HepG2 (cell line): Measurements from ENCODE around the gene DRC3. TPM values are rescaled to one million over a fixed set of nuclear protein-coding genes. Genes with fewer than 3 reads are reported as not detected.
A peak's percentile ranks its signal among the peaks of the same experiment; 100 is the strongest.

Source experiments
- ARNTL ChIP-seq: sonication (generic); formaldehyde crosslinking; IDR thresholded peaks from 2 replicates; pipeline ENCODE4 v1.4.0; 2020; ENCODE audit warnings: mild to moderate bottlenecking, missing genetic modification reagents
- HNRNPK ChIP-seq: fragments of 200-400 bp; formaldehyde crosslinking; IDR thresholded peaks from 2 replicates; pipeline ENCODE4 v1.6.1; 2018; ENCODE audit warnings: low read length, low read depth, moderate library complexity, mild to moderate bottlenecking; ENCODE audit not compliant: poor library complexity, severe bottlenecking
- KDM4B ChIP-seq: sonication (generic); formaldehyde crosslinking; IDR thresholded peaks from 2 replicates; pipeline ENCODE4 v1.4.0; 2020; ENCODE audit warnings: missing genetic modification reagents
- MAF1 ChIP-seq: sonication (generic); formaldehyde crosslinking; IDR thresholded peaks from 2 replicates; pipeline ENCODE4 v1.5.0; 2020; ENCODE audit warnings: missing genetic modification reagents, borderline replicate concordance
- MTF1 ChIP-seq: sonication (generic); formaldehyde crosslinking; IDR thresholded peaks from 2 replicates; pipeline ENCODE4 v1.5.0; 2020; ENCODE audit warnings: missing genetic modification reagents
- MZF1 ChIP-seq: sonication (generic); formaldehyde crosslinking; IDR thresholded peaks from 2 replicates; pipeline ENCODE4 v1.8.1; 2023; ENCODE audit warnings: mild to moderate bottlenecking, missing genetic modification reagents, borderline replicate concordance
- PHF21A ChIP-seq: sonication (generic); formaldehyde crosslinking; IDR thresholded peaks from 2 replicates; pipeline ENCODE4 v1.5.0; 2020; ENCODE audit warnings: mild to moderate bottlenecking, missing genetic modification reagents
- PPARG ChIP-seq: conservative IDR thresholded peaks from 2 replicates; pipeline ENCODE4 v1.6.1; 2016; ENCODE audit warnings: missing biosample characterization, missing genetic modification reagents
- TRIM24 ChIP-seq: sonication (generic); formaldehyde crosslinking; IDR thresholded peaks from 2 replicates; pipeline ENCODE4 v1.8.0; 2022; ENCODE audit warnings: mild to moderate bottlenecking, missing genetic modification reagents
- TSC22D2 ChIP-seq: sonication (generic); formaldehyde crosslinking; IDR thresholded peaks from 2 replicates; pipeline ENCODE4 v1.5.1; 2020; ENCODE audit warnings: missing genetic modification reagents, mild to moderate bottlenecking, borderline replicate concordance
- ZKSCAN1 ChIP-seq: fragments of 150-350 bp; IDR thresholded peaks from 2 replicates; pipeline ENCODE4 v1.6.1; 2014; ENCODE audit warnings: low read length
- ZKSCAN8 ChIP-seq: IDR thresholded peaks from 2 replicates; pipeline ENCODE4 v1.6.1; 2016; ENCODE audit warnings: borderline replicate concordance, missing genetic modification reagents, missing compliant biosample characterization
- ZNF572 ChIP-seq: sonication (generic); formaldehyde crosslinking; IDR thresholded peaks from 2 replicates; pipeline ENCODE4 v1.5.1; 2020; ENCODE audit warnings: mild to moderate bottlenecking, missing genetic modification reagents
- ZNF674 ChIP-seq: sonication (generic); formaldehyde crosslinking; IDR thresholded peaks from 2 replicates; pipeline ENCODE4 v1.5.0; 2020; ENCODE audit warnings: low read depth, mild to moderate bottlenecking, missing genetic modification reagents
- ZNF772 ChIP-seq: sonication (generic); formaldehyde crosslinking; IDR thresholded peaks from 2 replicates; pipeline ENCODE4 v1.5.0; 2020; ENCODE audit warnings: mild to moderate bottlenecking, missing genetic modification reagents
- polyA plus RNA-seq, 8 experiments: library from polyadenylated mRNA; depleted of rRNA in 3 of 8; stranded (reverse) in 7 of 8; unstranded in 1 of 8; fragments of >200 nt; fragmentation: Illumina TruSeq in 4 of 8; extraction: Trizol in 4 of 8; gene quantifications; 2 replicates each; pipeline versions ENCODE4 v1.2.1 to v1.2.3, GENCODE V29; 2011 to 2016; ENCODE audit warnings: low read depth in 4 of 8, missing spikeins in 1 of 8, mixed read lengths in 1 of 8; ENCODE audit not compliant: insufficient read depth in 1 of 8
- total RNA-seq, 5 experiments: library from RNA; depleted of rRNA; stranded (reverse); fragments of >200 nt; fragmentation: Illumina TruSeq; extraction: Trizol; gene quantifications; 2 replicates each; pipeline ENCODE4 v1.2.3, GENCODE V29; 2016; ENCODE audit warnings: low read depth in 1 of 5
- TF ChIP-seq, protein P1 (sequence below): sonication (generic); formaldehyde crosslinking; IDR thresholded peaks from 2 replicates; pipeline ENCODE4 v1.5.0; 2020; ENCODE audit warnings: mild to moderate bottlenecking, missing genetic modification reagents
- TF ChIP-seq, protein P2 (sequence below), 2 experiments: fragments of 450-650 bp in 1 of 2; sonication (generic) in 1 of 2; formaldehyde crosslinking; IDR thresholded peaks; 2 replicates each; pipeline versions ENCODE4 v1.5.0 to v1.8.0; 2020 to 2022; ENCODE audit warnings: mild to moderate bottlenecking in 1 of 2, missing genetic modification reagents in 1 of 2
- TF ChIP-seq, protein P3 (sequence below): sonication (generic); formaldehyde crosslinking; IDR thresholded peaks from 2 replicates; pipeline ENCODE4 v1.5.0; 2020; ENCODE audit warnings: mild to moderate bottlenecking, missing genetic modification reagents, borderline replicate concordance

DRC3 gene
- total and polyA plus RNA-seq, 2 of the 13 experiments (the other 11 are each of a cell fraction or from before 2014, with no cell fraction given), result 0.53 to 0.87 TPM

DNA sequence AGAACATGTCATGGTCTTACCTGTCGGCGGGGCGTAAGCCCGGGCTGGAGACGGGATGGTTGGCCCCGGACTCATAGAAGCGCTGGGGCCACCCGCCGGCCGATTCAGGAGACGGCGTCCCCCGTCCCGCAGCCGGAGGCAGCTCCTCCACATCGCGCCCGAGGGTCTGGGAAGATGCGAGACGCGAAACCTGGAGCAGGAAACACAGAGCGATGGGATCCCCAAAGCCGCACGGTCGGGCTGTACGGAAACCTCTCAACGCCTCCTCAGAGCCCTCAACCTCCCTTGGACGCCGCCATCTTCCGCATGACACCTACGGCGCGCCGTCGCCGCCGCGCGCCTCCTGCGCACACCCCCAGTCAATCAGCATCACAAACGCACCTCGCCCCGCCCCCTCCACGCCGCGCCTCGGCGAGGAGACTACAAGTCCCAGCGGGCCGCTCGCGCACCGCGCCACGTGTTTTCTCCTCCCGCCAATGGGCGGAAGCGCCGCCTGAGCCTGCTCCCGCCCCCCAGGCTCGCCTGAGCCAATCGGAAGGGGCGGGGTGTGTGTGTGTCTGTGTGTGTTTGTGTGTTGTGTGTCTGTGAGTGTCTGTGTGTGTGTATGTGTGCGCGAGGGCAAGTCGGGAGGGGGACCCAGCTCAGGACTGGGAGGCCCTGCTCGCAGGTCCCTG is 66.3 kb downstream of the DRC3 start, which contains the start of the genes ATPAF2 and GID4 (continued):
- TF ChIP-seq, protein P1, sequence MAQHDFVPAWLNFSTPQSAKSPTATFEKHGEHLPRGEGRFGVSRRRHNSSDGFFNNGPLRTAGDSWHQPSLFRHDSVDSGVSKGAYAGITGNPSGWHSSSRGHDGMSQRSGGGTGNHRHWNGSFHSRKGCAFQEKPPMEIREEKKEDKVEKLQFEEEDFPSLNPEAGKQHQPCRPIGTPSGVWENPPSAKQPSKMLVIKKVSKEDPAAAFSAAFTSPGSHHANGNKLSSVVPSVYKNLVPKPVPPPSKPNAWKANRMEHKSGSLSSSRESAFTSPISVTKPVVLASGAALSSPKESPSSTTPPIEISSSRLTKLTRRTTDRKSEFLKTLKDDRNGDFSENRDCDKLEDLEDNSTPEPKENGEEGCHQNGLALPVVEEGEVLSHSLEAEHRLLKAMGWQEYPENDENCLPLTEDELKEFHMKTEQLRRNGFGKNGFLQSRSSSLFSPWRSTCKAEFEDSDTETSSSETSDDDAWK (CRISPR knock-in tag), result no peak
- no peak for TF ChIP-seq PHF21A (CRISPR knock-in tag)
- TF ChIP-seq, protein P2, sequence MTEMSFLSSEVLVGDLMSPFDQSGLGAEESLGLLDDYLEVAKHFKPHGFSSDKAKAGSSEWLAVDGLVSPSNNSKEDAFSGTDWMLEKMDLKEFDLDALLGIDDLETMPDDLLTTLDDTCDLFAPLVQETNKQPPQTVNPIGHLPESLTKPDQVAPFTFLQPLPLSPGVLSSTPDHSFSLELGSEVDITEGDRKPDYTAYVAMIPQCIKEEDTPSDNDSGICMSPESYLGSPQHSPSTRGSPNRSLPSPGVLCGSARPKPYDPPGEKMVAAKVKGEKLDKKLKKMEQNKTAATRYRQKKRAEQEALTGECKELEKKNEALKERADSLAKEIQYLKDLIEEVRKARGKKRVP (CRISPR knock-in tag; IDR thresholded peaks at IDR 0.05), result no peak
- TF ChIP-seq ZKSCAN1, result no peak
- TF ChIP-seq PPARG (CRISPR knock-in tag), result peak; percentile 17; the same call in 1 of the 2 replicates
- TF ChIP-seq MTF1 (CRISPR knock-in tag), result no peak
- TF ChIP-seq HNRNPK, result peak; percentile 63
- TF ChIP-seq MAF1 (CRISPR knock-in tag), result peak; percentile 63; the same call in 1 of the 2 replicates
- TF ChIP-seq ZNF674 (CRISPR knock-in tag), result no peak
- TF ChIP-seq TSC22D2 (CRISPR knock-in tag), result no peak
- TF ChIP-seq KDM4B, result no peak
- TF ChIP-seq, protein P3, sequence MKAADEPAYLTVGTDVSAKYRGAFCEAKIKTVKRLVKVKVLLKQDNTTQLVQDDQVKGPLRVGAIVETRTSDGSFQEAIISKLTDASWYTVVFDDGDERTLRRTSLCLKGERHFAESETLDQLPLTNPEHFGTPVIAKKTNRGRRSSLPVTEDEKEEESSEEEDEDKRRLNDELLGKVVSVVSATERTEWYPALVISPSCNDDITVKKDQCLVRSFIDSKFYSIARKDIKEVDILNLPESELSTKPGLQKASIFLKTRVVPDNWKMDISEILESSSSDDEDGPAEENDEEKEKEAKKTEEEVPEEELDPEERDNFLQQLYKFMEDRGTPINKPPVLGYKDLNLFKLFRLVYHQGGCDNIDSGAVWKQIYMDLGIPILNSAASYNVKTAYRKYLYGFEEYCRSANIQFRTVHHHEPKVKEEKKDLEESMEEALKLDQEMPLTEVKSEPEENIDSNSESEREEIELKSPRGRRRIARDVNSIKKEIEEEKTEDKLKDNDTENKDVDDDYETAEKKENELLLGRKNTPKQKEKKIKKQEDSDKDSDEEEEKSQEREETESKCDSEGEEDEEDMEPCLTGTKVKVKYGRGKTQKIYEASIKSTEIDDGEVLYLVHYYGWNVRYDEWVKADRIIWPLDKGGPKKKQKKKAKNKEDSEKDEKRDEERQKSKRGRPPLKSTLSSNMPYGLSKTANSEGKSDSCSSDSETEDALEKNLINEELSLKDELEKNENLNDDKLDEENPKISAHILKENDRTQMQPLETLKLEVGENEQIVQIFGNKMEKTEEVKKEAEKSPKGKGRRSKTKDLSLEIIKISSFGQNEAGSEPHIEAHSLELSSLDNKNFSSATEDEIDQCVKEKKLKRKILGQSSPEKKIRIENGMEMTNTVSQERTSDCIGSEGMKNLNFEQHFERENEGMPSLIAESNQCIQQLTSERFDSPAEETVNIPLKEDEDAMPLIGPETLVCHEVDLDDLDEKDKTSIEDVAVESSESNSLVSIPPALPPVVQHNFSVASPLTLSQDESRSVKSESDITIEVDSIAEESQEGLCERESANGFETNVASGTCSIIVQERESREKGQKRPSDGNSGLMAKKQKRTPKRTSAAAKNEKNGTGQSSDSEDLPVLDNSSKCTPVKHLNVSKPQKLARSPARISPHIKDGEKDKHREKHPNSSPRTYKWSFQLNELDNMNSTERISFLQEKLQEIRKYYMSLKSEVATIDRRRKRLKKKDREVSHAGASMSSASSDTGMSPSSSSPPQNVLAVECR (CRISPR knock-in tag), result peak; percentile 95
- peak; percentile 49; the same call in 1 of the 2 replicates for TF ChIP-seq ZNF772 (CRISPR knock-in tag)
- TF ChIP-seq ARNTL, result peak; percentile 70; the same call in 1 of the 2 replicates
- 0 out of 2 replicates have a peak, but pooled peaks have one; percentile 14 for TF ChIP-seq ZKSCAN8 (CRISPR knock-in tag)
- TF ChIP-seq MZF1 (CRISPR knock-in tag), result no peak
- no peak for TF ChIP-seq TRIM24
- TF ChIP-seq ZNF572 (CRISPR knock-in tag), result no peak; the same call in 1 of the 2 replicates
